ENCODE measurements around the gene RPS19BP1. TPM values are rescaled to one million over a fixed set of nuclear protein-coding genes. Genes with fewer than 3 reads are reported as not detected.

RPS19BP1 gene
- polyA plus RNA-seq, 4 donors = 59.8 to 186 (median 181) TPM

DNA sequence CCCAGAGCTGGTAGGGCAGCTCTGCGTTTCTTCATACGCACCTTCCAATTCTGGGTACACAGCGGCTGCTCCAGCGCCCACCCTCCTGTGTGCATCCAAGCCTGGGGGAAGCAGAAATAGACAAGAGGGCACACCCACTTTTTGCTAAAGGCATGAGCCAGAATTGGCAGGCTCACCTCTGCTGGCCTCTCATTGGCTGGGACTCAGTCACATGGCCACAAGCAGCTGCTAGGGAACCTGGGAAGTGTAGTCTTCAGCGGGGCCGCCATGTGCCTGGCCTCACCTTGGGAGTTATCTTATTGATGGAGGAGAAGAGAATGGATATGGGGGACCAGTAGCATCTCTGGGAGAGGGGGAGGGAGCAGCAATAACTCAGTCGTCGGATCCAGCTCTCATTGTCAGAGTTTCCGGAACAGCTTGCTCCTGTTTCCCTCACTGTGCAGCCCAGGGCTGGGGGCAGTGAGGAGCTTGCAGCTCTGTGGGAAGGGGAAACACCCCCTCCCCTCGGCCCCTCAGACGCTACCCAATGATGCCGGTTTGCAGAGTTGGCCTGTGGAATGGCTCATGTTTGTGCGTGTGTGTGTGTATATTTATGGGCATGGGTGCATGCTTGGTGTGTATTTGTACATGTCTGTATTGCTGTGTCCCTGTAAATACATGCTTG lies 42.3 kb downstream of the RPS19BP1 start:
- H3K27ac ChIP-seq (ENCODE audit: low read depth in 1 of 3, low read length in 2 of 3) = peak overlapping the region in 1 of 3 donors; percentile 82
- H3K9me3 ChIP-seq (ENCODE audit: control insufficient read depth in 2 of 2, insufficient read depth in 1 of 2, low read depth in 1 of 2, low read length in 1 of 2) = no peaks in the 10 kb centered on the region
- 54 to 73% (median 70%) methylated on average over 13 of the region's 13 CpGs for WGBS, 3 donors
- peaks cover 3 to 56% (median 4%) of the 10 kb centered on the region in 3 donors for H3K36me3 ChIP-seq (ENCODE audit: control insufficient read depth in 3 of 3, insufficient read depth in 2 of 3, low read depth in 1 of 3, low read length in 3 of 3)
- no peak overlapping the region for H3K4me3 ChIP-seq (ENCODE audit: low read depth in 1 of 3, low read length in 3 of 3)
- H3K4me1 ChIP-seq (ENCODE audit: control insufficient read depth in 3 of 3, insufficient read depth in 2 of 3, low read depth in 1 of 3, low read length in 2 of 3) = peaks cover 0 to 18% (median 8%) of the 10 kb centered on the region in 3 donors
- no peaks in the 10 kb centered on the region for H3K27me3 ChIP-seq (ENCODE audit: control insufficient read depth in 3 of 3, insufficient read depth in 3 of 3, low read length in 3 of 3)
- peak; percentile 68 to 70 for DNase-seq
- FAIRE-seq = no peak

DNA sequence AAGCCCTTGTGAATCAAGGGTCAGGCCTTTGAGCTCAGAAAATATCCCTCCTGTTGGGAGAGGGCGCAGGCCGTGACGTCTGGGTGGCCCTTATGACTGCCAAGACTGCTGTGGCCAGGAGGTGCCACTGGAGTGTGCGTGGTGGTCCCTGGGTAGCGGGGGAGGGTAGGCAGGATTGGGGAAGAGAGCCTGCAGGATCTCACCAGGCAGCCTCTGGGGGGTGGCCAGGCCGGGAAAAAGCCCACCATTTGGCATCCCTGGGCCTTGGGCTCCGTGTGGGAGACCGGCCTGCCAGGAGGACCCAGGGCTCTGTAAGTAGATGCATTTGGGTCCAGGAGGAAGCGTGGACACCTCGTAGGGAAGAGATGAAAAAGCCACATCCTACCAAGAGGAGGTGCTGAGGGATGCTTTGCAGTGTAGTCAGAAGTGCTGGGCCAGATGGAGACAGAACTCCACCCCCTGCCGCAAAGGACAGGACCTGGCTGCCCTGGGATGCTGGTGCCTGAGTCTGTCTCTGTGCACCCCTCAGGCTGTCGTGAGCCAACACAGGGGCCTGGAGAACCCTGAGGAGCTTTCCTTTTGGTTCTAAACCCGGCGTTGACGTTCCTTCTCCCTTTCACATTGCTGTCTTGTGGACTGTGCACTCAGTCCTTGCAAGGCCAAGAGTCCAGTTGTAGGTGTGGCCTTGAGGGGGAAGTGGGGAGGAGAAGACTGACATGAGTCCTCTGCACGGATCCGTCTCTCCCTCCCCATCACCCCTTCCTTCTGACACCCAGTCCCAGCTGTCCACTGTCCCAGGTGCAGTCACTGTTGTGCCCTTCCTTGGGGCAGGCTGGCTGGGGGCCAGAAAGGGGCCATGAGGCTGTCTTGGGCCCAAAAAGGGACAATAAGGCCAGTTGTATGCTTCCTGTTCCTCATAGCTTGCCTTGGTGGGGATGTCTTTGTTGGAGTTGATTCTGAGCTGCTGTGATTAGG lies 43.2 kb downstream of the RPS19BP1 start:
- H3K36me3 ChIP-seq (ENCODE audit: control insufficient read depth in 3 of 3, insufficient read depth in 2 of 3, low read depth in 1 of 3, low read length in 3 of 3) = peaks cover 3 to 59% (median 4%) of the 10 kb centered on the region in 3 donors
- 66 to 74% (median 69%) methylated on average over 17 of the region's 17 CpGs for WGBS, 3 donors
- FAIRE-seq = no peak
- H3K9me3 ChIP-seq (ENCODE audit: control insufficient read depth in 2 of 2, insufficient read depth in 1 of 2, low read depth in 1 of 2, low read length in 1 of 2) = no peaks in the 10 kb centered on the region
- peak; percentile 76 to 83 for DNase-seq
- H3K27ac ChIP-seq (ENCODE audit: low read depth in 1 of 3, low read length in 2 of 3) = peak overlapping the region in 1 of 3 donors; percentile 82
- H3K27me3 ChIP-seq (ENCODE audit: control insufficient read depth in 3 of 3, insufficient read depth in 3 of 3, low read length in 3 of 3) = no peaks in the 10 kb centered on the region
- peaks cover 0 to 18% (median 8%) of the 10 kb centered on the region in 3 donors for H3K4me1 ChIP-seq (ENCODE audit: control insufficient read depth in 3 of 3, insufficient read depth in 2 of 3, low read depth in 1 of 3, low read length in 2 of 3)
- no peak overlapping the region for H3K4me3 ChIP-seq (ENCODE audit: low read depth in 1 of 3, low read length in 3 of 3)

DNA sequence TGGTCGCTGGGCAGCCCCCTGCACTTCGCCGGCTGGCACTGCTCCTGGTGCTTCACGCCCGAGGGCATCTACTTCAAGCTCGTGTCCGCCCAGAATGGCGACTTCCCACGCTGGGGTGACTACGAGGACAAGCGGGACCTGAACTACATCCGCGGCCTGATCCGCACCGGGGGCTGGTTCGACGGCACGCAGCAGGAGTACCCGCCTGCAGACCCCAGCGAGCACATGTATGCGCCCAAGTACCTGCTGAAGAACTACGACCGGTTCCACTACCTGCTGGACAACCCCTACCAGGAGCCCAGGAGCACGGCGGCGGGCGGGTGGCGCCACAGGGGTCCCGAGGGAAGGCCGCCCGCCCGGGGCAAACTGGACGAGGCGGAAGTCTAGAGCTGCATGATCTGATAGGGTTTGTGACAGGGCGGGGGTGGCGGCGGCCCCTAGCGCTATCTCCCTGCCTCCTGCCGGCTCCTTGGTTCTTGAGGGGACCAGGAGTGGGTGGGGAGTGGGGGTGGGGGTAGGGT lies 43.9 kb downstream of the RPS19BP1 start:
- Histone ChIP-seq H3K9me3 (ENCODE audit: control insufficient read depth in 2 of 2, insufficient read depth in 1 of 2, low read depth in 1 of 2, low read length in 1 of 2) (no peaks in the 10 kb centered on the region), H3K27me3 (ENCODE audit: control insufficient read depth in 3 of 3, insufficient read depth in 3 of 3, low read length in 3 of 3) (no peaks in the 10 kb centered on the region), H3K36me3 (ENCODE audit: control insufficient read depth in 3 of 3, insufficient read depth in 2 of 3, low read depth in 1 of 3, low read length in 3 of 3) (peaks cover 3 to 62% (median 4%) of the 10 kb centered on the region in 3 donors), H3K27ac (ENCODE audit: low read depth in 1 of 3, low read length in 2 of 3) (no peak overlapping the region), H3K4me3 (ENCODE audit: low read depth in 1 of 3, low read length in 3 of 3) (no peak overlapping the region), H3K4me1 (ENCODE audit: control insufficient read depth in 3 of 3, insufficient read depth in 2 of 3, low read depth in 1 of 3, low read length in 2 of 3) (peaks cover 0 to 18% (median 8%) of the 10 kb centered on the region in 3 donors)
- WGBS, 3 donors = 92 to 96% (median 95%) methylated on average over 38 to 39 of the region's 39 CpGs
- DNase-seq = no peak
- no peak for FAIRE-seq

GRCh38 chr22:39487826-39488520 lies 44.6 kb downstream of the RPS19BP1 start:
- no peak overlapping the region for H3K4me3 ChIP-seq (ENCODE audit: low read depth in 1 of 3, low read length in 3 of 3)
- DNase-seq (no peak), FAIRE-seq (no peak)
- peaks cover 3 to 66% (median 4%) of the 10 kb centered on the region in 3 donors for H3K36me3 ChIP-seq (ENCODE audit: control insufficient read depth in 3 of 3, insufficient read depth in 2 of 3, low read depth in 1 of 3, low read length in 3 of 3)
- H3K4me1 ChIP-seq (ENCODE audit: control insufficient read depth in 3 of 3, insufficient read depth in 2 of 3, low read depth in 1 of 3, low read length in 2 of 3) = peaks cover 0 to 18% (median 8%) of the 10 kb centered on the region in 3 donors
- no peaks in the 10 kb centered on the region for H3K27me3 ChIP-seq (ENCODE audit: control insufficient read depth in 3 of 3, insufficient read depth in 3 of 3, low read length in 3 of 3)
- H3K27ac ChIP-seq (ENCODE audit: low read depth in 1 of 3, low read length in 2 of 3) = no peak overlapping the region
- 96 to 97% (median 97%) methylated on average over 66 to 70 of the region's 70 CpGs for WGBS, 3 donors
- no peaks in the 10 kb centered on the region for H3K9me3 ChIP-seq (ENCODE audit: control insufficient read depth in 2 of 2, insufficient read depth in 1 of 2, low read depth in 1 of 2, low read length in 1 of 2)

DNA sequence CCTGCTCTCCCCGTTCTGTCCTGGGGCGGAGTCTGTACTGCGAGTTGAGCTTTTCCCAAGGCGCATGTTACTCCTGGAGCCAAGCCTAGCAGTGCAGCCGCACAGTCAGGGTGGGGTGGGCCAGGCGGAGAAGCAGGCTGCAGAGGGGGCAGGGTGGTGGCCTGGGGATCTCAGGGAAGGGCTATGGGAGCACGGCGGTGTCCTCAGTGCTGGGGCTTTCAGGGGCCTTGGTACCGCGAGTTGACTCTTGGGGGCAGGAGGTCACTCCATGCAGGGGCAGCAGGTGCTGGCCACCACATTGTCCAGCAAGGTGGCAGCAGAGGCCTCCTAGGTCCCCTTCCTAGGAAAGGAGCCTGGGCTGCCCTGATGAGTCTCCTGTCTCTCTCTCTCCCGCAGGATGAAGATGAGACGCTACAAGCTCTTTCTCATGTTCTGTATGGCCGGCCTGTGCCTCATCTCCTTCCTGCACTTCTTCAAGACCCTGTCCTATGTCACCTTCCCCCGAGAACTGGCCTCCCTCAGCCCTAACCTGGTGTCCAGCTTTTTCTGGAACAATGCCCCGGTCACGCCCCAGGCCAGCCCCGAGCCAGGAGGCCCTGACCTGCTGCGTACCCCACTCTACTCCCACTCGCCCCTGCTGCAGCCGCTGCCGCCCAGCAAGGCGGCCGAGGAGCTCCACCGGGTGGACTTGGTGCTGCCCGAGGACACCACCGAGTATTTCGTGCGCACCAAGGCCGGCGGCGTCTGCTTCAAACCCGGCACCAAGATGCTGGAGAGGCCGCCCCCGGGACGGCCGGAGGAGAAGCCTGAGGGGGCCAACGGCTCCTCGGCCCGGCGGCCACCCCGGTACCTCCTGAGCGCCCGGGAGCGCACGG lies 45.4 kb downstream of the RPS19BP1 start:
- FAIRE-seq = no peak
- 83 to 88% (median 87%) methylated on average over 37 to 45 of the region's 45 CpGs for WGBS, 3 donors

DNA sequence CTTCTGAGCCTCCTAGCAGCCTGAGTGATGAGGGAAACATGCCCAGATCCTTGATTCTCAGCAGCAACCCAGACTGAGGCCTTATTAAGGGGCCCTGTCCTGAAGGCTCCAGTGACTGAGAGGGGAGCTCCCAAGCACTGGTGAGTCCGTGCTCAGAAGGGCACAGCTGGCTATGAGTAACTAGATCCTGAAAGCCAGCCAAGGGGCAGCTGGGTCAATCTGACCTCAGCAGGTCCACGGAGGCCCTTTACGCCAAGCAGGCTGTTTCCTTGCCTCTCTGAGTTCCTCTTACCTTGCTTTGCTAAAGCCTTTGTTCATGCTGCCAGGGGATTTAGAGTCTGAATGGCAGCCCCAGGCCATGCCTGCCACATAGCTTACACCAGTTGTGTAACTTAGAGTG lies 49.8 kb downstream of the RPS19BP1 start:
- no peak for FAIRE-seq
- H3K27me3 ChIP-seq (ENCODE audit: control insufficient read depth in 3 of 3, insufficient read depth in 3 of 3, low read length in 3 of 3) = no peaks in the 10 kb centered on the region

More for the DNA sequence above, 45.4 kb downstream of the RPS19BP1 start:
- Histone ChIP-seq H3K4me3 (ENCODE audit: low read depth in 1 of 3, low read length in 3 of 3) (no peak overlapping the region), H3K27me3 (ENCODE audit: control insufficient read depth in 3 of 3, insufficient read depth in 3 of 3, low read length in 3 of 3) (no peaks in the 10 kb centered on the region), H3K9me3 (ENCODE audit: control insufficient read depth in 2 of 2, insufficient read depth in 1 of 2, low read depth in 1 of 2, low read length in 1 of 2) (no peaks in the 10 kb centered on the region), H3K4me1 (ENCODE audit: control insufficient read depth in 3 of 3, insufficient read depth in 2 of 3, low read depth in 1 of 3, low read length in 2 of 3) (peaks cover 0 to 18% (median 8%) of the 10 kb centered on the region in 3 donors), H3K27ac (ENCODE audit: low read depth in 1 of 3, low read length in 2 of 3) (no peak overlapping the region), H3K36me3 (ENCODE audit: control insufficient read depth in 3 of 3, insufficient read depth in 2 of 3, low read depth in 1 of 3, low read length in 3 of 3) (peaks cover 3 to 67% (median 4%) of the 10 kb centered on the region in 3 donors)
- no peak for DNase-seq

DNA sequence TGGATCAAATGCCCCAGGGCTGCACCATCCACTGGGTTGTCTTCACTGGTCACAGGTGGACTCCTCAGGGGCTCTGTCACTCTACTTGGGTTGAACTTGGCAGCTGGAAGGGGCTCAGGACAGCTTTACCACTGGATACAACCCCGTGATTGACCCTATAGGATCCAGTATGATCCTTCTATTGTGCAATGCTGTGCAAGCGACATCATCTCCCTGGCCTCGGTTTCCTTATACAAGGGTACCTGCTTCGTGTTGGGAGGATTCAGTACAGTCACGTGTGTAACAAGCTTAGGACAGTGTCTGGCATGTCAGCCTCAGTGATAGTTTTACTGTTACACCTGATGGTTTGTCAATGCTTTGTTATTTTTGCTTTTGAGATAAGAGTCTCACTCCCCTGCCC lies 51.0 kb downstream of the RPS19BP1 start:
- Histone ChIP-seq H3K36me3 (ENCODE audit: control insufficient read depth in 3 of 3, insufficient read depth in 2 of 3, low read depth in 1 of 3, low read length in 3 of 3) (peaks cover 0 to 71% (median 2%) of the 10 kb centered on the region in 3 donors), H3K27me3 (ENCODE audit: control insufficient read depth in 3 of 3, insufficient read depth in 3 of 3, low read length in 3 of 3) (no peaks in the 10 kb centered on the region), H3K4me1 (ENCODE audit: control insufficient read depth in 3 of 3, insufficient read depth in 2 of 3, low read depth in 1 of 3, low read length in 2 of 3) (peaks cover 0 to 21% (median 0%) of the 10 kb centered on the region in 3 donors), H3K4me3 (ENCODE audit: low read depth in 1 of 3, low read length in 3 of 3) (no peak overlapping the region), H3K27ac (ENCODE audit: low read depth in 1 of 3, low read length in 2 of 3) (no peak overlapping the region), H3K9me3 (ENCODE audit: control insufficient read depth in 2 of 2, insufficient read depth in 1 of 2, low read depth in 1 of 2, low read length in 1 of 2) (no peaks in the 10 kb centered on the region)
- FAIRE-seq (no peak), DNase-seq (no peak)
- 91 to 92% (median 91%) methylated on average over 5 of the region's 5 CpGs for WGBS, 3 donors

More for the DNA sequence above, 49.8 kb downstream of the RPS19BP1 start:
- Histone ChIP-seq H3K4me1 (ENCODE audit: control insufficient read depth in 3 of 3, insufficient read depth in 2 of 3, low read depth in 1 of 3, low read length in 2 of 3) (peaks cover 0 to 10% (median 0%) of the 10 kb centered on the region in 3 donors), H3K4me3 (ENCODE audit: low read depth in 1 of 3, low read length in 3 of 3) (no peak overlapping the region), H3K9me3 (ENCODE audit: control insufficient read depth in 2 of 2, insufficient read depth in 1 of 2, low read depth in 1 of 2, low read length in 1 of 2) (no peaks in the 10 kb centered on the region), H3K36me3 (ENCODE audit: control insufficient read depth in 3 of 3, insufficient read depth in 2 of 3, low read depth in 1 of 3, low read length in 3 of 3) (peaks cover 0 to 67% (median 3%) of the 10 kb centered on the region in 3 donors), H3K27ac (ENCODE audit: low read depth in 1 of 3, low read length in 2 of 3) (peak overlapping the region in 1 of 3 donors; percentile 3)
- DNase-seq = no peak
- 79 to 90% (median 82%) methylated on average over 3 of the region's 3 CpGs for WGBS, 3 donors

Measured in small intestine (tissue), 7 donors.